NCI-H2107 (cell line): ENCODE results near the gene BSND.
"Not testable (repeated sequence)": the region's sequence is repeated elsewhere in the genome, so short reads cannot be mapped to it uniquely, and the experiment has no call there.

Experiments
- DNase-seq: peaks from one replicate; lab custom pipeline; 2025; lab: John Stamatoyannopoulos, UW

BSND gene

DNA sequence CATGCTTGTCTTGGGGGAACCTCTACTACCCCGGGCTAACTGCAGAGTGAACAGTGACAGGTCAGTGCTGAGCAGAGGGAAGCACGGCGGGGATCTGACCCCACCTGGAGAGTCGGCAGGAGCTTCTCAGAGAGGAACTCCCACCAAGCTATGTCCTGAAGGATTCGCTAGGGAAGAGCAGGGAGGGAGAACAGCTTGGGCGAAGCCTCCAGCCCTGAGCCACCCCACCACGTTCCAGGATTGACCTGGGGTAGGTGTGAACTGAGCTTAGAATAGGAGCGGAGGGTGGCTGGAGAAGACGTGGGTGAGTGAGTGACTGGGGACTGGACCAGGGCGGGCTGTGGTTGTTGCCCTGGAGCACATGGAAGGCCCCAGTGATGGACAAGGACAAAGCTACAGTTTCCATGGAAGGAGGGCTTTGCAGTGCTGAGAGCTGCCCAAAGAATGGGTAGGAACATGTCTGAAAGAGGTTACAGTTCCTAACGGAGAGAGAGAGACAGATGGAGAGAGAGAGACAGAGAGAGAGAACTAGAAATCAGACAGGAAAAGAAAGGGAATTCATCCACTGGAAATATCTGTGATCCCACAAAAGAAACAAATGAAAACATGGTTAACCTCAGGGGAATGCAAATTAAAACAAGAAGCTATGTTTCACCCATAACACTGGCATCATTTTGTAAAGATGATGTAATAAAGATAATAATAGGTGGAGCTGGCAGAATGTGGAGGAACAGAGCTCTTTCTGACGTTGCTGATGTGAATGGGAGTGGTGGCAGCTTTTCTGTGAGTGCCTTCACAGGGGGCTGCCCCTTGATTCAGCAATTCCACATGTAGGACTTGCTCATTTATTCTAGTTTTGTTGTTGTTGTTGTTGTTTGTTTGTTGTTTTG lies 17.2 kb downstream of the BSND start:
- DNase-seq: no peak

- DNase-seq: no peak
Measured at GRCh38 chr1:55018395-55018794, 19.7 kb downstream of the BSND start.

GRCh38 chr1:55021942-55022546 lies 23.3 kb downstream of the BSND start:
- DNase-seq: peak; percentile 89

DNA sequence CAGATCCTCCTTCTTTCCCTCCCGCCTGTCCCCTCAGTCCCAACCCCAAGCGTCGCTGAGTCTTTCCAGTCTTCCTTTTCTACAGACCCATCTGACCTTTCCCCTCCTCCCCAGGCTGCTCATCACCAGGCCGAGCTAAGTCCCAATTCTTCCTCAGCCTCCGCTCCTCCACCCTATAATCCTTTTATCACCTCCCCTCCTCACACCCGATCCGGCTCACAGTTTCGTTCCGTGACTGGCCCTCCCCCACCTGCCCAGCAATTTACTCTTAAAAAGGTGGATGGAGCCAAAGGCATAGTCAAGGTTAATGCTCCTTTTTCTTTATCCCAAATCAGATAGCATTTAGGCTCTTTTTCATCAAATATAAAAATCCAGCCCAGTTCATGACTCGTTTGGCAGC lies 25.4 kb downstream of the BSND start:
- DNase-seq: not testable (repeated sequence)

DNA sequence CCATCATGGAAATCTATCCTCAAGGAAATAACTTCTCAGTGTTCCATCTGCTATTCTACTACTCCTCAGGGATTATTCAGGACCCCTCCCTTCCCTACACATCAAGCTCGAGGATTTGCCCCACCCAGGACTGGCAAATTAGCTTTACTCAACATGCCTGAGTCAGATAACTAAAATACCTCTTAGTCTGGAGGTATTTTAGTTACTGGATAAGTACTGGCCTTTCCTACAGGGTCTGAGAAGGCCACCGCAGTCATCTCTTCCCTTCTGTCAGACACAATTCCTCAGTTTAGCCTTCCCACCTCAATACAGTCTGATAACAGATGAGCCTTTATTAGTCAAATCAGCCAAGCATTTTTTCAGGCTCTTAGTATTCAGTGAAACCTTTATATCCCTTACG lies 27.9 kb downstream of the BSND start:
- DNase-seq: not testable (repeated sequence)

DNA sequence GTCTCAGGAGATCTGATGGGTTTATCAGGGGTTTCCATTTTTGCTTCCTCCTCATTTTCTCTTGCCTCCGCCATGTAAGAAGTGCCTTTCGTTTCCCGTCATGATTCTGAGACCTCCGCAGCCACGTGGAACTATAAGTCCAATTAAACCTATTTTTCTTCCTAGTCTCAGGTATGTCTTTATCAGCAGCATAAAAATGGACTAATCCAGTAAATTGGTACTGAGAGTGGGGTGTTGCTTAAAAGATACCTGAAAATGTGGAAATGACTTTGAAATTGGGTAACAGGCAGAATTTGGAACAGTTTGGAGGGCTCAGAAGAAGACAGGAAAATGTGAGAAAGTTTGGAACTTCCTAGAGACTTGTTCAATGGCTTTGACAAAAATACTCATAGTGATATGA lies 32.4 kb downstream of the BSND start:
- DNase-seq: not testable (repeated sequence)

GRCh38 chr1:55033265-55033614 lies 34.5 kb downstream of the BSND start:
- no peak for DNase-seq

GRCh38 chr1:55034476-55035133 lies 35.9 kb downstream of the BSND start:
- no peak for DNase-seq

DNA sequence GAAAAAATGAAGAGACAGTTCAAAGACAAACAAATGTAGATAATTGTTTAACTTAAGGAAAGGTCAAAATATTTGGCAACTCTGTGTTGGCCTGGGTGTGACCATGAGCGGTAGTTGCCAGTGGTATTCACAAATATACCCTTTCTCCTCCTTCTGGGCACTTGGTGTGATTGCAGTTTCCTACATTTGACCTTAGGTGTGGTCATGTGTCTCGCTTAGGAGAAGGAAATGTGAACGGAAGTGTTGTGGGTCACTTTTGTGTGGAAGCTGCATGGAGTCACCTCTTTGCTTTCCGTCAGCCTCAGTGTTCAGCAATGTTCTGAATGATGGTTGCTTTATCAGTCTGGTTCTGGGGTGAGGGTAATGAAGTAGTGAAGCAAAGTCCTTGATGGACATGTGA lies 37.2 kb downstream of the BSND start:
- no peak for DNase-seq

- no peak for DNase-seq
Measured at GRCh38 chr1:55037733-55038551, 39.2 kb downstream of the BSND start.

- no peak for DNase-seq
Measured at GRCh38 chr1:55038552-55038838, 39.8 kb downstream of the BSND start.

GRCh38 chr1:55038974-55039341 lies 40.2 kb downstream of the BSND start:
- no peak for DNase-seq

GRCh38 chr1:55039342-55040082 lies 40.8 kb downstream of the BSND start, which contains the start of gene PCSK9:
Gene PCSK9, plus strand, starts transcription at chr1:55039548. Its CDS starts 290 bp downstream, at chr1:55039838.
- no peak for DNase-seq

DNA sequence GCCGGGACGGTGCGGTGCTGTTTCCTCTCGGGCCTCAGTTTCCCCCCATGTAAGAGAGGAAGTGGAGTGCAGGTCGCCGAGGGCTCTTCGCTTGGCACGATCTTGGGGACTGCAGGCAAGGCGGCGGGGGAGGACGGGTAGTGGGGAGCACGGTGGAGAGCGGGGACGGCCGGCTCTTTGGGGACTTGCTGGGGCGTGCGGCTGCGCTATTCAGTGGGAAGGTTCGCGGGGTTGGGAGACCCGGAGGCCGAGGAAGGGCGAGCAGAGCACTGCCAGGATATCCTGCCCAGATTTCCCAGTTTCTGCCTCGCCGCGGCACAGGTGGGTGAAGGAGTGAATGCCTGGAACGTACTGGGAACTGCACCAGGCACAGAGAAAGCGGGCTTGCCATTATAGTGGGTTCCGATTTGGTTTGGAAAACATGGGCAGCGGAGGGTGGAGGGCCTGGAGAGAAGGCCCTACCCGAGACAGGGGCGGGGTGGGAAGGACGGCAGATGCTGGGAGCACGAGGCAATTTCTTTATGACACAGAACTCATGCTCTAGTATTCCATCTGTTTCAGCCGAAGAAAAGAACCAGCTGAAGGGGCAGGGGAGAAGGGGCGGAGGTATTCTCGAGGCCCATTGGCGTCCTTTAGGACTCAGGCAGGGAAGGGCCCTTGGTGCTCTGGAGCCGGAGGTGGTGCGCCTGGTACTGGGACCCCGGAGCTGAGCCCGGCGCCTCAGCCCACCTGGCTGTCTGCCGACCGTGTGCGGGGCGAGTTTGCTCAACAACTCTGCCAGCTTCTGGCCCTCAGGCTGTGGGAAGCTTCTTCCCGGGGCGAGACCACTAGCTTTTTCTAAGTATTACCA lies 41.6 kb downstream of the BSND start:
- DNase-seq: no peak

GRCh38 chr1:55040933-55041494 lies 42.3 kb downstream of the BSND start:
- no peak for DNase-seq

- DNase-seq: no peak
Measured at GRCh38 chr1:55041613-55042012, 42.9 kb downstream of the BSND start.

GRCh38 chr1:55043011-55043410 lies 44.3 kb downstream of the BSND start:
- DNase-seq: no peak

DNA sequence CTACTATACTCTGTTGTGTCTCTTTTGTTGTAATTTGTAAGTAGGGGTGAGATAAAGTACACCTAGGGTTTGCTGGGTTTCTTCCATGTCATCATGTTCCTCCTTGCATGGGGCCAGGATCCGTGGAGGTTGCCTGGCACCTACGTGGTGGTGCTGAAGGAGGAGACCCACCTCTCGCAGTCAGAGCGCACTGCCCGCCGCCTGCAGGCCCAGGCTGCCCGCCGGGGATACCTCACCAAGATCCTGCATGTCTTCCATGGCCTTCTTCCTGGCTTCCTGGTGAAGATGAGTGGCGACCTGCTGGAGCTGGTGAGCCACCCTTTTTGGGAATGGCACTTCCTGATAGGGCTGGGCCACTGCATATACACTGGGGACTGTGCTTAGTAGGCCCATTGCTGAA lies 45.0 kb downstream of the BSND start:
- DNase-seq: no peak

DNA sequence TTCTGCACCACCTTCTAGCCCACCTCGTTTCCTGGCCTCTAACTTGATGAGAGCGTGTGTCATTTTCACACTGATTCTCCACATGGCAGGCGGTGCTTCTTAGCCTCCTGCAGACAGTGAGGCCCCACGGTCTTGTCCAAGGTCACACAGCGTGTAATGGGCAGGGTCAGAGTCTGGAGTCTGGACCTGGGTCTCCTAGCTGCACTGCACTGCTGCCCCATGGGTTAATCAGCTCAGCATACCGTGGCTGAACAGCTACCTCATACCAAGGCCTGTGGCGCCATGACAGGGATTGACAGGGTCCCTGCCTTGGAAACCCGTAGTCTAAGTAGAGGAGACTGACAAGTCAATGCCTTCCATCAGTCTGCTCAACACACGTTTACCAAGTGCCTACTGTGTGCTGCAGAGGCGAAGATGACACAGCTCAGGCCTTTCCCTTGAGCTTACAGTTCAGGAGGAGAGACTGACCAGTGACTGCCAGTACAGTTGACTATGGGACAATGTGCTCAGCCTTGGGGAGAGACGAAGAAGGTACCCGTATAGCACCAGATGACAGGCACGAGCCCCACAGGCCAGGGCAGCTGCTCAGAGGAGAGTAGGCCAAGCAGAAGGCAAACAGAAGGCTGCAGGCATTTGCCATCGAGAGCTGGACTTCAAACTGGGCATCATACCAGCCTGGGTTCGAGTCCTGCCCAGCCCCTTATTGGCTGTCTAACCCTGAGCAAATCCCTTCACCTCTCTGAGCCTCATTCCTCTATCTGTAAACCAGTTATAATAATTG lies 46.1 kb downstream of the BSND start:
- DNase-seq: no peak

- no peak for DNase-seq
Measured at GRCh38 chr1:55045430-55045829, 46.7 kb downstream of the BSND start.
